GM21737 (cell line): Measurements from ENCODE around the gene DLX5.

Experiments used
- ATAC-seq: cut with Tn5 transposase; IDR thresholded peaks from one replicate; pipeline ENCODE4 v1.9.1; 2021; ENCODE audit warnings: mild to moderate bottlenecking, moderate library complexity; ENCODE audit not compliant: unreplicated experiment

DLX5 gene

GRCh38 chr7:96992192-96993005 is 32.2 kb downstream of the DLX5 start:
- no peak for ATAC-seq

GRCh38 chr7:96991546-96992191 is 33.0 kb downstream of the DLX5 start:
- no peak for ATAC-seq

GRCh38 chr7:96989859-96990317 is 34.7 kb downstream of the DLX5 start:
- ATAC-seq: no peak

GRCh38 chr7:96989241-96989858 is 35.3 kb downstream of the DLX5 start:
- ATAC-seq: no peak

- no peak for ATAC-seq
Observed at GRCh38 chr7:96987719-96988118, 36.9 kb downstream of the DLX5 start.

GRCh38 chr7:96986901-96987300 is 37.7 kb downstream of the DLX5 start:
- ATAC-seq: no peak

GRCh38 chr7:96985992-96986391 is 38.6 kb downstream of the DLX5 start:
- no peak for ATAC-seq

- ATAC-seq: no peak
Observed at GRCh38 chr7:96982586-96982985, 42.0 kb downstream of the DLX5 start.

- ATAC-seq: no peak
Observed at GRCh38 chr7:96979551-96980276, 44.9 kb downstream of the DLX5 start.

- ATAC-seq: no peak
Observed at GRCh38 chr7:96977445-96977844, 47.2 kb downstream of the DLX5 start.

GRCh38 chr7:96976106-96976505 is 48.5 kb downstream of the DLX5 start:
- ATAC-seq: no peak

GRCh38 chr7:96973986-96974385 is 50.6 kb downstream of the DLX5 start:
- ATAC-seq: no peak

- no peak for ATAC-seq
Observed at GRCh38 chr7:96970739-96971138, 53.9 kb downstream of the DLX5 start.
